Pulmonary artery endothelial cell (primary cell): ENCODE measurements around the gene NDUFS7. TPM values are rescaled to one million over a fixed set of nuclear protein-coding genes. Genes with fewer than 3 reads are reported as not detected.

Experiments used
- DNase-seq: peaks from one replicate; pipeline ENCODE4 v3.0.0-alpha.2; 2011; ENCODE audit warnings: low read depth, low spot score
- total RNA-seq: library from RNA; depleted of rRNA; stranded (reverse); fragments of >200 nt; gene quantifications from 2 replicates; pipeline ENCODE4 v1.2.3, GENCODE V29; 2014

Gene NDUFS7
- total RNA-seq, 1 donor from 2014 or later, result 68.7 TPM

DNA sequence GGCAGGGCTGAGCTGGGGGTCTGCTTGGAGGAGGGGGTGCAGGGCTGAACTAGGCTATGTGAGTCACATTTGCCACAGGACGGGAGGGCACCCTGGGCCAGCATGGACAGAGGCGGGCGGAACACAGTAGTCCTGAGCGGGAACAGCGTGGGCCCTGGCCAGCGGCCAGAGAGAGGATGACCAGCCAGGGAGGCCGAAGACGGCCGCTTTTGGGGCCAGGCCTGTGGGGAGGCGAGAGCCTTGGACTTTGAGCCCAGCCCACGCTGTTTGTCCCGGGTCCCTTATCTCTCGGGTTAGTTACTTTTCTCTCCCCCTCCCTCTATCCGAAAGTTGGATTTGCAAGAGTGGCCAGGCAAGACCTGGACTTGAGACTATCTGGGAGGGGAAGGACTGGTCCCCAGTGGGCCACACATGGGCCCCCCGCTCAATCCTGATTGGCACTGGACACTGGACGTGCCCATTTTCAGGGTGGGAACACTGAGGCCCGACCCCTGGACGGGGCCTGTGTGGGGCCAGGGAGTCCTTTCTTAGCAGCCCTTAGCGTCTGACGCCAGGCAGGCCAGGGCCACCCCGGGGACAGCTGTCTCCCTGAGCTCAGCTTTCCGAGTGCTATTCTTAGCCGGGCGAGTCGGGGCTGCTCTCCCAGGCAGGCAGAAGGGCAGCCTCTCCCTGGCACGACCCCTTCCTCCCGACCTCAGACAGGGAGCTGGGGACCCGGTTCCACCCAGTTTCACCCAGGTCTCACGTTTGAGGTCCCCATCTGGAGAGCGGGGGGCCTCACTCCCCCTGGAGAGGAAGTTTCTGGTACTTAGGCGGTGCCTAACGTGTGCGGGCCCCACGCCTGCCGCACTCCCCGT is 16.8 kb downstream of the NDUFS7 start:
- DNase-seq, result no peak

DNA sequence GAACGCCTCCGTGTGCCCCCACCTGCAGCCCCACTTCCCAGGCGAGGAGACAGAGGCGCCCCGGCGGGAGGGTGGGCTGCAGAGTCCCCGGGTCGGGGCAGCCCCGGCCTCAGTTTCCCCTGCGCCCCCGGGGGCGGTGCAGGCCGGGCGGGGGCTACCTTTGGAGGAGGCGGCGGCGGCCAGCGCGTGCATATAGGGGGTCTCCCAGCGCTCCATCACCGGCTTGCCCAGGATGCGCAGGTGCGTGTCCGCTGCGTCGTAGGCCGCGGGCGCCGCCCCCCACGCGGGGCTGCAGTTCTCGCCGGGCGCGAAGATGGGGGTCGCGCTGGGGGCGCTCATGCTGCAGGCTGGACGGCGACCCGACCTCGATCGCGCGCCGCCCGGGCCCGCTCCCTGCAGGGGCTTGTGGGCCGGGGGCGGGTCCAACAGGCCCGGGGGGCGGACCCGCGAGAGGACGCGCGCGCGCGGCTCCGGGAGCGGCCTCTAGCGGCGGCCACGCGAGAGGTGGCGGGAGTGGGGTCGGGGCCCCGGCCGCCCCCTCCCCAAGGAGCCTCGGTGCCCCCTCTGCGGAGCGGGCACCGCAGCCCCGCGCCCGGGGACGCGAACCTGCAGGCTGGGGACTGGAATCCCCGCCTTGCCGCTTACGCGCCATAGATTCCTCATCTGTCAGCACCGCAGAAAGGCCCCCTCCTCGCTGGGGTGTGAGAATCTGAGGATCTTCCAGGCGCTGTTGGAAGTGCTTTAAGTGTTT is 17.6 kb downstream of the NDUFS7 start, which contains the start of gene GAMT:
Gene GAMT (minus strand): TSS at position 405 of the 751 bp plus-strand sequence. CDS start 66 bp downstream, at position 339.
- no peak for DNase-seq

DNA sequence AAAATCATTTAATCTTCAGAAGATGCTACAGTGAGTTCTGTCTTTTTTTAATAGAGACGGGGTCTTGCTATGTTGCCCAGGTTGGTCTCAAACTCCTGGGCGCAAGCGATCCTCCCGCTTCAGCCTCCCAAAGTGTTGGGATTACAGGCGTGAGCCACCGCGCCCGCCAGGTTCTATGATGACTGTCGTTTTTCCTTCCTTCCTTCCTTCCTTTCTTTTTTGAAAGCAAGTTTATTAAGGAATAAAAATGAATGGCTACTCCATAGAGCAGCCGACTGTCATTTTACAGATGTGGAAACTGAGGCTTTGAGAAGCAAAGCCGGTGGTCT is 18.1 kb downstream of the NDUFS7 start:
- DNase-seq, result no peak

DNA sequence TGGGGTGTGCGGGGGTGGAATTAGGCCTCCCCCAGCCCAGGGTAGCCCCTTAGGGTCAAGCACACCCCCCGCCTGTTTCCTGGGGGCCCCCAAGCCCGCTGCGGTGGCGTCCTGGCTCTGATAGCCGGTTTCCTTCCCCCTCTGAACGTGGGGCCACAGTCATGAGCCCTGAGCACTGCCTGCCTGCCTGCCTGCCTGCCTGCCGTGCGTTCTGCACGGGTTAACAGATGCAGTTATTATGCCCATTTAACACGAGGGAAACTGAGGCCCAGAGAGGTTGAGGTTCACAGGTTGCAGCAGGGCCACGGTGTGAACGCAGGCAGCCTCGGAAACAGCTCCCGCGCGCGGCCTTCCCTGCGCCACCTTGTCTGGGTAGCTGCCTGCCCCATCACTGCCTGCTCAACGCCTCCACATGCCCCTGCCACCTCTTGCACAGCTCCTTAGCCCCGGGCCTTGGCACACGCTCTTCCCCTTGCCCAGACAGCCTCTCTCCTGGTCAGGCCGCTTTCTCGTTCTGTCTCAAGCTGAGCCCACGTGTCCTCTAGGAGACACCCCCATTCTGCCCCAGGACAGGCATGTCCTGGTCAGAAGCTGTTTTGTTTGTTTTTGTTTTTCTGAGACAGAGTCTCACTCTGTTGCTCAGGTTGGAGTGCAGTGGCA is 18.8 kb downstream of the NDUFS7 start:
- DNase-seq, result no peak

DNA sequence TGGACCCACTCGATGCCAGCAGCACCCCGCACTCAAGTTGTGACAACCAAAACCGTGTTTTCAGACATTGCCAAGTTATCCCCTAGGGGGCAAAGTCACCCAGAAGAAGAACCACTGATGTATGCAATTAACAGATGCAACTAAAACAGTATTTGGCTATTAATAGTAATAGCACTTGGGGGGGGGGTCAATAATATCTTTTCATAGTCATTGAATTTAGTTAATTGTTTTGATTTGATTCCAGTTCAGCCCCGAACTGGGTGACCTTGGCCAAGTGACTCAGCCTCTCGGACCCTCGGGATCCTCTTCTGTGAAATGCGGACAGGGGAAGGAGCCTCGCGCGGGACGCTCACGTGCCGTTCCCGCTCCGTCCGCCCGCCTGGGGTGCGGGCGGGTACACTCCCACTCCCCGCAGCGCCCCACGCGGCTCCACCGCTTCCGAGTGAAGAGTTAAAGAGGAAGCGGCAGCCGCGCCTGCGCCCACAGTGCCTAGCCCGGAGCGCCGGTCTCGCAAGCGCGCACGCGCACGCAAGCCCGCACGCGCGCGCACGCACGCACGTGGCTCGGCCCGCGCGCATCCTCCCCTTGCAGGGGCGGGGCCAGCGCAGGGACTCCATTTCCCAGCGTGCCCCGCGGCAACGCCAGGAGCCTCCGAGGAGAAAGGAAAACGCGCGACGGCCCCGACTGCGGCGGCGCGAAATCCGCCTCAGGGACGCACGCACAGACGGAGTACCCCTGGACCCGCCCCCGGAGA is 23.2 kb downstream of the NDUFS7 start:
- peak; percentile 87 for DNase-seq

DNA sequence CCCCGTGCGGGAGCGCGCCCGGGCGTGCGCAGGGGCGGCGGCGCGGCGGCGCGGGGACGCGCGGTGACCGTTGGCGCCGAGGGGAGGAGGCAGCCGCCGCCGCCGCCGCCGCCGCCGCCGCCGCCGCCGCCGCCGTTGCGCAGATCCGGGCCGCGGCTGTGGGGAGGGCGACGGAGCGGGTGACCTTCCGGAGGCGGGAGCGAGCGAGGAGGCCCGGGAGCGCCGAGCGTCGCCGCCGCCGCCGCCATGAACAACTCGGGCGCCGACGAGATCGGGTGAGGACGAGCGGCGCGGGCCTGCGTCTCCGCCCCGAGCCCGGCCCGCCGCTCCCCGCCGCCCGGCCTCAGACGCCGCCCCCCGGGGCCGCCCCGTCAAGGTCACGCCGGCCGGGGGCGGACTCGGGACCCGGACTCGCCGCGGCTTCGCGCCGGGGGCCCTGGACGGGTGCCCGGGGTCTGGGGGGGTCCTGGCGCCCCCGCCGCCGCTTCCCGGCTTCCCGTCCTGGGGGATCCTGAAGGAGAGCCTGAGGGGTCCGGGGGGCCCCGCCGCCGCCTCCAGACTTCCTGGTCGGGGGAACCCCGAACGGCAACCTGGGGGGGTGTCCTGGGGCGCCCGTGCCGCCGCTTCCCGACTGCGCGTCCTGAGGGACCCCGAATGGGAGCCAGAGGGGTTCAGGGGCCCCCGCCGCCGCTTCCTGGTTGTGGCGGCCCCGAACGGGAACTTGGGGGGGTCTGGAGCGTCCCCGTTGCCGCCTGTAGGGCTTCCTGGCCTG is 24.0 kb downstream of the NDUFS7 start, which contains the start of gene DAZAP1:
Gene DAZAP1 (plus strand): TSS at position 59 of the 772 bp plus-strand sequence. CDS start 188 bp downstream, at position 247.
- no peak for DNase-seq

DNA sequence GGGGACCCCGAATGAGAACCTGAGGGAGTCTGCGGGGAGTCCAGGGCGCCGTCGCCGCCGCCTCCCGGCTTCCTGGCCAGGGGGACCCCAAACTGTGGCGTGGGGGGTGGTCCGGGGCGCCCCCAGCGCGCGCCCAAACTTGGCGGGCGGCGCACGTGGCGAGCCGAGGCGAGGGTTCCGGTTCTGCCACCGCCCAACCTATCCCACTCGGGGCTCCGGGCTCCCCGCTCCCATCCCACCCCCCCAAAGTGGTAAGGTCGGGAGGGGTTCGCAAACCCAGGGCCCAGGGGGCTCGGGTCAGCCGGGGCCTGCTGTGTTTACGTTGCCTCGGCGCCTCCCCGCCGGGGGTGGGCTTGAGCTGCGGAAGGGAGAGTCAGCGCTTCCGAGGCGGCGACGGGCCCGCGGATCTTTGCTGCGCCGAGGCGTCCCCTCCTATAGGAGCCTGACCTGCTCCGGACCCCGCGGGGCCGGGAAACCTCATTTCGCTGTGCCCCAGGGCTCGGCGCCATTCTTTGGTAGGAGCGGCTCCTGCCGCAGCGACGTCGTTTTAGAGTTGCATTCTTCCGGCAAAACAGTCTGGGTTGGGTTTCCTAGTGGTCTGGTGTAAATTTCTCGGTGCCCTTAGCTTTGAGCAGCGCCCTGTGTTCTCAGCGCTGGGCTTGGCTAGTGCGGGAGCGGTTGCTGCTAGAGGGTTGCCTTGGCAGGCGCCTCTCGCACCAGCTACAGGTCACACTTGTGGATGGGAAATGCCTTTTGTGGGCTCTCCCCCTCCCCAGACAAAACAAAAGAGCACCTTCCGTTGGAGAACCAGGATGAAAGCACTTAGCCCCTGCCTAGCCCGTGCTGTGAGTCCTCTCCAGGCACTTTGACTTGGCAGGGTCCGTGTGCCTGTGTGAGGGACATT is 24.8 kb downstream of the NDUFS7 start:
- no peak for DNase-seq

DNA sequence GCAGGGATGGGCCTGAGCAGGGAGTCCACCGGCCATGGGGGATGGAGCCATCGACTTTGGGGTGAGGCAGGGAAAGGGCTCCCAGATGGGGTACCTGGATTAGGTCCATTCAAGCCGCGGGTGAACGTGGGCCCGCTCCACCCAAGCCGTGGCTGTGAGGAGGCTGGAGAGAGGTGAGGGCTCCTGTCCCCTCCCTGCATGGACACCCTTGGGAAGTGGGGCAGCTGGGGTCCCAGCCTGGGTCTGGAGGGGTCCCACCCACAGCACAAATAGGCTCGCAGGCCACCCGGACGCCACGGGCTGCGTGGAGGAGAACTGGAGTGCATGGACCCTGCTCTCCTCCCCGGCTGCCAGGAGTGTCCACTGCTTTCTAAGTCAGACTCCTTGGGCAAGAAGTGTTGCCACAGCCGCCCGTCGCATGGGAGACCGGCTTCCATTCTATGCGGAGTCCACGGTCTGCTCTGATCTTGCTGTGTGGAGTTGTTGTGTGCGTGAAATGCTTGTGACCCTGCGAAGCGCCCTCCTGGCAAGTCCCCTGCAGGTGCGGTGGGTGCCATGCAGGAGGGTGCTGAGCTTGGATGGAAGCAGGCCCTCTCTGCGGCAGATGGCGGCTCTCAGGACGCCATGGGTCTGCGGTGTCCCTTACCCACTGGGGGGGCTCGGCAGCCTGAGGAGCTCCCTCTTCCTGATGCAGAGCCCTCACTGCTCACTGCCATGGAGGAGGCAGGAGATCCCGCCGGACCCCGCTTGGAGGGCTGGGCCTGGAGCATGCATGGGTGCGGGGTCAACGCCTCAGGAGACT is 25.7 kb downstream of the NDUFS7 start:
- DNase-seq, result no peak

DNA sequence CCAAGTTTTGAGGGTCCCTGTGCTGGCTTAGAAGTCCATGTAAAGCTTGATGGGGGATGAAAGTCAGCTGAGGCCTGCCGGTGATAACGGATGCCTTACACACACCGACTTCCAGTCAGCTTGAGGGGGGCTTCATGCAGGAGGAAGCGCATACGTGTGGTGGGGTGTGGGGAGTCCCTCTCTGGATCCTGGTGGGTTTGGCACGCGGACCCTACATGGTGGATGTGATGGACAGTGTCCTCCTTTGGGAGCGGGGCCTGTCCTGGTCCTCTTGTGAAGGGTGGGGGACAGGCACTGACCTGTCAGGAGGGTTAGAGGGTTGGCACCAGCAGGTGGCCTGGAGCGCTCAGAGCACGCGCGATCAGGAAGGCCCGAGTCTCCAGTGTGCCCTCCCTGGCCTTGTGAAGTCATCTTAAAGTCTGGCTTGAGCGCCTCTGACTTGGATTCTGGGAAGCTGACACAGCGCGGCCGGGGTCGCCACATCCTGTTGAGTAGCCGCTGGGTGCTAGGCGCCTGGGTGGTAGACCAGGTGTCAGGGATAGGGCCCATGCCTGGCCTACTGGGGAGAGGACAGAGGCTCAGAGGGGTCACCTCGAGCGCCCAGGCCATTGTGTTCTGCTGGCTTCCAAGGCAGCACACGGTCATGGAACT is 26.6 kb downstream of the NDUFS7 start:
- no peak for DNase-seq

DNA sequence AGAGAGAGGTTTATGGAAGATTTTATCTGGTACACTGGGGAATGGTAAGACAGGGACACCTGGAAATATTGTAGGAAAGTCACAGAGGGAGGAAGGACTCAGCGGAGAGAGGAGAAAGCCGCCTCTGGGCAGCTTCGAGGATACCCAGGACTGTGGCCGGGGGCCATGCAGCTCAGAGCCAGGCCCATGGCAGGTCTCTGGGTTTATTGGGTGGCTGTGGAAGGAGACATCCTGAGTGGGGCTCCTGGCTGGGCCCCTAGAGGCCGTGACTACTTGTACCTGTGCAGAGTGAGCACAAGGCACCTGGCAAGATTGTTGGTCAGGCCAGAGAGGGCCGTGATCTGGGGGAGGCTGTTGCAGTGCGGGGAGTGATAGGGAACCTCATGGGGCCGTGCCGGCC is 27.1 kb downstream of the NDUFS7 start:
- DNase-seq, result no peak

DNA sequence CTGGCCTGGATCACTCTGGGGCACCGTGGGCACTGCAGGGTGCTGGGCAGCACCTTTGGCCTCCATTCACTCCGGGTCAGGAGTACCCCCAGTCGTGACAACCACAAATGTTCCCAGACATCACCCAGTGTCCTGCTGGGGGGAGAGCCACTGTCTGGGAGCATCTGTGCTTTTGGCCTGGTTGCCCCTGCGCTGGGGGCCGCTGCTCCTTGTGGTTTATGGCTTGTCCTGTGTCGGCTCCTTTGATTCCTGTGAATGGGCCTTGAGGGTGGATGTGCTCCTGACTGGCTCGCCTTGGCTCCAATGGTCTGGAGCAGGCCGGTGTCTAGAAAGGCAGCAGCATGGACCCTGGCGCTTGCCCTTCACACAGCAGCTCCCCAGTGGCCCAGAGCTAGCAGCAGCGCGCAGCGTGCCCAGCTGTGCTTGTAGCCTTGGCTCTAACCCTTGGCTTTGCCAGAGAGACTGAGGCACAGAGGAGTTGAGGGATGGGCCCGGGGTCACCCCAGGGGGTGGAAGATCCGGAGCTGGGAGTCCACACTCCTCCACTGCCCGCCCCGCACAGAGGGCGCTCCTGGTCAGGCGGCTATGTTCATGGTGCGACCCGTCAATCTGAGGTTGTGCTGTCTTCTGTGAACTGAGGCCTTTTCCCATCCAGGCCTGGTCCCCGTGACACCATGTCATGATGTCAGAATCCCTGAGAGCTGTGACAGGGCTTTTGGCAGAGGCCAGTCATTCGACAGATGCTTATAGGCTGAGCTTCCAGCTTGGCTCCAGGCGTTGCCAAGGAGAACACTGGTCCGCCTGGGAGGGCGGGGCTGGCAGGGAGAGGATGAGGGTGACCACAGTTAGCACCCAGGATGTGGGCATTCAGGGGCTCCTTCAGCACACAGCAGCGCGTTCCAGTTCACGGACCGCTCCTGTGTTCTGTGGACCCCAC is 27.8 kb downstream of the NDUFS7 start:
- no peak for DNase-seq

DNA sequence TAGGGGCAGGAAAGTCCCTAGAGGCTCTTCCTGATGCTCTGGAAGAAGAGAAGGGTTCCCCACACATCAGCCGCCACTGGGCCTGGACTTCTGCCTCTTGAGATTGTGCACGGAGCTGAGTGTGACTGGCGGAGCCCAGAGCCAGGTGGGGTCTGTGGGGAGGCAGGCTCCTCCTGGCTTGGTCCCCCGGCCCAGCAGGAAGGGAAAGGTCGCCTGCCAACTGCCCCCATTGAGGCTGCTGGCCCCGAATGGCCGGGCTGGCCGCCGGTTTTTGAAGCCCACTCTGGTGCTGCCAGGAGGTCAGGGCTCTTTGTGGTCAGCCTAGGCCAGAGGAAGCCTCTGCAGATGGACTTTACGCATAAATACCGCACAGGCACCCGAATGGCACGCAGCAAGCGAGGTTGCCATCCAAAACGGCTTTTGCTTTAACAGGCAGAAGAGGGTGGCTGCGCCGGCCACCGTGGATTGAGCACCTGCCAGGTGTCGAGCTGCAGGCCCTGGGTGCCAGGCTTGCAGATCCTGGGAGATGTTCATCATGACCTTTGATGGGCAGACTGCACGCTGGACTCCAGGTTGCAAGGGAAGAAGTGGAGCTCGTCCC is 28.7 kb downstream of the NDUFS7 start:
- DNase-seq, result no peak

DNA sequence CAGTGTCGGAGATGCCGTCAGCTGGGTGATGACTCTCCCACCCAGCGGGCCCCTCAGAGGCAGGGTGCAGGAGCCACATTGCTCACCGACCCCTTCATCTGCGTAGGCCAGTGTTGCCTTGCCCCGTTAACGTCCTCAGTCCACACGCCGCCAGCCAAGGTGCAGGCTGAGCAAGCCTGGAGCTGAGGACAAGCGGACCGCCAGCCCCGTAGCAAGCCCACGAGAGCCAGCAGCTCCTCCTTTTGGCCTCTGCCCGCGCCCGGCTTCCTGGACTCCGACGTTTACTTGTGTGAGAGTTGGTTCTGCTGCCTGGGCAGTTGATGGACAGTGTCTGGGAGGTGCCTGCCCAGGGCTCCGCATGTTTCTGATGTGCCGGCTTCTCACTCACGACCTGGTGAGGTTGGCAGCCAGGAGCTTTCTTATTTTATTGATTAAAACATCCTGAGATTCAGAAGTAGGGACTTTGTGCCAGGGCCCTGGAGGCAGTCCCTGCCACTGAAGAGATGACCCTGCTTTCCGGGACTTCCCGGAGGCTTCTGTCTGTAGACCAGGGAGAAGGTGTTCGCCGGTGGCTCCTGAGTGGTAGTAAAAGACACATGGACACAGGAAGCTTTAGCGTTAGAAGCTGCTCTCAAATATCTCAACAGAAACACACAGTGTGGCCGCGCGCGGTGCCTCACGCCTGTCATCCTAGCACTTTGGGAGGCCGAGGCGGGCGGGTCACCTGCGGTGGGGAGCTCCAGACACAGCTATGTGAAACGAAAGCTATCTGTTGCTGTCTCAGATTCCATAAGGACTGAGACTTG is 29.5 kb downstream of the NDUFS7 start:
- DNase-seq, result no peak

DNA sequence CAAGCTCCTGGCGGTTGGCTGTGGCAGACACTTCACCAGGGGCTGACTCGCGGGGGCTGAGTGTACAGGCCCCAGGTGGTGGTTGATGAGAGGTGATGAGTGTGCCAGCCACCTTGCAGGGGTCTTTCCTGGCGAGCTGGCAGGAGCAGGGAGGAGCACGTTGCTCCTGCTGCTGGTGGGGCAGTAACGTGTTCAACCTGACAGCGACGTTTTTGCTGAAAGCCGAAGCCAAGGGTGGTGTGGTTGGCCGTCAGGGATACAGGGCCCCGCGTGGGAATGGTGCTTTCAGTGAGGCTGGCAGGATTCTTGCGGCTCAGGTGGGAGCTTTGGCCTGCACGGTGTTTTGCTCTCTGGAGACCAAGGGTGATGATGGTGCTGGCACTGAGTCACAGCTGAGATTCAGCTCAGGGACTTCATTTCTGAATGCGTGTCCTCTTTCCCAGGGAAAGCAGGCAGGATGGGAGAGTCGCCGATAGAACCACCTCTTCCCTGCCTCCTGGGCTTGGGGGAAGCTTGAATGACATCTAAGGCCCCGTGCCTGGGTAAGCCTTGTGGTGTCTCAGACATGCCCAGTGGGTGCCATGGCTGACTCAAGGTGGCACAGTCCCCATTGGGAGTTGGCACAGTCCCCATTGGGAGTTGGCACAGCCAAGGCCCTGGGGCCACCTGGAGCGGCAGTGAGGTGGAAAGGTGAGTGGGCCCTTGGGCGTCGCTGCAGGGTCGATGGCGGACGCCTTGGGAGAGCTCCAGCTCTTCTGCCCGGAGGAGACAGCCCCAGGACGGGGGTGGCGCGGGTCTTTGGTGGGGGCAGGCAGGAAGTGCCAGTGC is 32.5 kb downstream of the NDUFS7 start:
- DNase-seq, result no peak

DNA sequence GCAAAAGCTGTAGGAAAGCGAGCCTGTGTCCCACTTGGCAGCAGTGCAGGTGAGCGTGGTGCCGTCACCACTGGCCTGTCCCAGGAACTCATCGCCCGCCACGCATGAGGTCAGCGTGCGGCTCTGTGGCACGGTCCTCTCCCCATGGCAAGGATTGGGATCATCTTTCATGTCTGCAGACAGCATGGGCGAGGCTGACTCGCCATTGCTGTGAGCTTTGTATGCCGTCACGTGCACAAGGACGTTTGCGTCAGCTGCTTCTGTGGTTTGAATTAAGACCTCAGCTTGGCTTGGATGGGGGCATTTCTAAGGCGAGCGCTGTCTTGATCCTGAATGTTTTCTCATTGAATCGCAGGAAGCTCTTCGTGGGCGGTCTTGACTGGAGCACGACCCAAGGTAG is 33.4 kb downstream of the NDUFS7 start:
- DNase-seq, result no peak
